ENCODE results near the gene CAPN9.

DNA sequence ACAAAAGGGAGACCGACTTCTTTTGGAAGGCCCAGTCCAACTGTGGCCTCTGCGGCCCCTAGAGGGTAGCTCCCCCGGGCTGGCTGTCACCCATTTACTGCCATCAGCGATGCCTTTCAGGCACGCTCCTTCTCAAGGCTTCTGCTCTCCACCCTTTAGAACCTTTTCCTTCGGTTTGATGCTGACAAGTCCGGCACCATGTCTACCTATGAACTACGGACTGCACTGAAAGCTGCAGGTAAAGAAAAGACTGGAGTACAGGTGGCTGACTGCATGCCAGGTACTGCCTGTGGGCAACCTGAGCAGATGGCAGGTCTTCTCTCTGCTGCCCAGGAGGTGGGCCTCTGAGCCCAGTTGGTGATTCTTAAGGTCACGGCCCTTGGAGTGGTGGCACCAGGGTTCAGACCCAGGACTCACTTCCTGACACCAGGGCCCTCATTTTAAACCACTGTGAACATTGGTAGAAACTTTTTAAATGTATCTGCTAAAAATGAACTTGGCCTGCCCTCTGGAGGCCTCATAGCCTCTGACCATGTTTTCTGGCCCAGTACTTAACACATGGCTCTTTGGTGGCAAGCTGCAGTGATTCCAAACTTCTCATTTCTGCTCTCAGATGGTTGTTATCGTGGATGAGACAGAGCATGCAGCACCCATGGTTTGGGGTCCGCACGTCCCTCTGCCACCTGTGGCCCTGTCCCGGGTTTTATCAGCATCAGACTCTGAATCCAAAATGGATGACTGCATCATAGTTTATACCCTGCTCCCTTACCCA, 45.7 kb downstream of the CAPN9 start:
- TF ChIP-seq POLR2A (IDR thresholded peaks at IDR 0.05; ENCODE audit: low read length): no peak
- TF ChIP-seq GATA1 (IDR thresholded peaks at IDR 0.05; ENCODE audit: low read depth, low read length): no peak
